ENCODE results near the gene FLT3LG. TPM values are rescaled to one million over a fixed set of nuclear protein-coding genes. Genes with fewer than 3 reads are reported as not detected.

Gene FLT3LG
- total RNA-seq, 1 donor from 2014 or later, result 1.9 TPM

DNA sequence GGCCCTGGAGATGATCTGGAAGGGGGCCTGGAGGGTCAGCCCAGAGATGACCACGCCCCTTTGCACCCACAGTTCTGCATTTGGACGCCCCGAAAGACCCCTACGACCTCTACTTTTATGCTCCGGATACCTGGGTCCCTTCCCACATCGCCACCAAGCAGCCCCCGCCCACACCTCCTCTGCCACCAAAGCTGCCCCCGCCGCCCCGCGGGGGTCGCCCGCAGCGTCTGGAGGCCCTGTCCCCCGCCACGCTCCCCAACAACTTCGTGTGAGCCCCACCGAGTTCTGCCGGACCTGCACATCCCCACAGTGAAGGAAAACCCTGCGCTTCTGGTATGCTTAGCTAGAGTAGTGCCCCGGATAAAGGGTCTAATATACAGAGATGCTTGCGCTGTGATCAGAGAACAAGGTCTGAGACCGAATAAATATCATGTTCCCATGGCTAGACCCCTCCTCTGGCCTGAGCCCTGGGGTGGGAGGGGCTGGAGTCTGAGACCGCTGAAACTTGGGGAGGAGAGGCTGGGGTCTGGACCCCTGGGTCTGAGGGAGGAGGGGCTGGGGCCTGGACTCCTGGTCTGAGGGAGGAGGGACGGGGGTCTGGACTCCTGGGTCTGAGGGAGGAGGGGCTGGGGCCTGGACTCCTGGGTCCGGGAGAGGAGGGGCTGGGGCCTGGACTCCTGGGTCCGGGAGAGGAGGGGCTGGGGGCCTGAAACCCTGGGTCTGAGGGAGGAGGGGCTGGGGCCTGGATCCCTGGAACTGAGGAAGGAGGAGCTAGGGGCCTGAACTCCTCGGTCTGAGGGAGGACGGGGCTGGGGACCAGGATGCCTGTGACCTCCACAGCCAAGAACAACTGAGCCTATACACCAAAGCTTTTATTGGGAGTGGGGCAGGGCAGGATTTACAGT lies 45.2 kb upstream of the FLT3LG start:
- Mint-ChIP-seq H3K9me3 (ENCODE audit: low read depth) (no peaks in the 10 kb centered on the region), H3K4me1 (ENCODE audit: low read depth) (peaks cover 13% of the 10 kb centered on the region), H3K36me3 (ENCODE audit: low read depth) (peaks cover 6% of the 10 kb centered on the region), H3K27me3 (ENCODE audit: low read depth) (peaks cover 75% of the 10 kb centered on the region), H3K4me3 (ENCODE audit: unreplicated experiment) (no peak overlapping the region), H3K27ac (ENCODE audit: unreplicated experiment) (no peak overlapping the region)
- TF ChIP-seq, protein P1, sequence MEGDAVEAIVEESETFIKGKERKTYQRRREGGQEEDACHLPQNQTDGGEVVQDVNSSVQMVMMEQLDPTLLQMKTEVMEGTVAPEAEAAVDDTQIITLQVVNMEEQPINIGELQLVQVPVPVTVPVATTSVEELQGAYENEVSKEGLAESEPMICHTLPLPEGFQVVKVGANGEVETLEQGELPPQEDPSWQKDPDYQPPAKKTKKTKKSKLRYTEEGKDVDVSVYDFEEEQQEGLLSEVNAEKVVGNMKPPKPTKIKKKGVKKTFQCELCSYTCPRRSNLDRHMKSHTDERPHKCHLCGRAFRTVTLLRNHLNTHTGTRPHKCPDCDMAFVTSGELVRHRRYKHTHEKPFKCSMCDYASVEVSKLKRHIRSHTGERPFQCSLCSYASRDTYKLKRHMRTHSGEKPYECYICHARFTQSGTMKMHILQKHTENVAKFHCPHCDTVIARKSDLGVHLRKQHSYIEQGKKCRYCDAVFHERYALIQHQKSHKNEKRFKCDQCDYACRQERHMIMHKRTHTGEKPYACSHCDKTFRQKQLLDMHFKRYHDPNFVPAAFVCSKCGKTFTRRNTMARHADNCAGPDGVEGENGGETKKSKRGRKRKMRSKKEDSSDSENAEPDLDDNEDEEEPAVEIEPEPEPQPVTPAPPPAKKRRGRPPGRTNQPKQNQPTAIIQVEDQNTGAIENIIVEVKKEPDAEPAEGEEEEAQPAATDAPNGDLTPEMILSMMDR (IDR thresholded peaks at IDR 0.05), result no peak
- no peak for DNase-seq (ENCODE audit: low spot score)

GRCh38 chr19:49430172-49430677 lies 43.8 kb upstream of the FLT3LG start:
- Mint-ChIP-seq H3K27me3 (ENCODE audit: low read depth) (peaks cover 67% of the 10 kb centered on the region), H3K9me3 (ENCODE audit: low read depth) (no peaks in the 10 kb centered on the region), H3K36me3 (ENCODE audit: low read depth) (peaks cover 5% of the 10 kb centered on the region), H3K27ac (ENCODE audit: unreplicated experiment) (no peak overlapping the region), H3K4me3 (ENCODE audit: unreplicated experiment) (no peak overlapping the region), H3K4me1 (ENCODE audit: low read depth) (peaks cover 11% of the 10 kb centered on the region)
- TF ChIP-seq, protein P1 (IDR thresholded peaks at IDR 0.05), result no peak
- DNase-seq (ENCODE audit: low spot score), result no peak

GRCh38 chr19:49430678-49431329 lies 43.2 kb upstream of the FLT3LG start:
- Mint-ChIP-seq H3K27ac (ENCODE audit: unreplicated experiment) (no peak overlapping the region), H3K36me3 (ENCODE audit: low read depth) (peaks cover 3% of the 10 kb centered on the region), H3K9me3 (ENCODE audit: low read depth) (no peaks in the 10 kb centered on the region), H3K4me3 (ENCODE audit: unreplicated experiment) (no peak overlapping the region), H3K27me3 (ENCODE audit: low read depth) (peaks cover 66% of the 10 kb centered on the region), H3K4me1 (ENCODE audit: low read depth) (peaks cover 11% of the 10 kb centered on the region)
- no peak for DNase-seq (ENCODE audit: low spot score)
- TF ChIP-seq, protein P1 (IDR thresholded peaks at IDR 0.05), result peak; percentile 62

DNA sequence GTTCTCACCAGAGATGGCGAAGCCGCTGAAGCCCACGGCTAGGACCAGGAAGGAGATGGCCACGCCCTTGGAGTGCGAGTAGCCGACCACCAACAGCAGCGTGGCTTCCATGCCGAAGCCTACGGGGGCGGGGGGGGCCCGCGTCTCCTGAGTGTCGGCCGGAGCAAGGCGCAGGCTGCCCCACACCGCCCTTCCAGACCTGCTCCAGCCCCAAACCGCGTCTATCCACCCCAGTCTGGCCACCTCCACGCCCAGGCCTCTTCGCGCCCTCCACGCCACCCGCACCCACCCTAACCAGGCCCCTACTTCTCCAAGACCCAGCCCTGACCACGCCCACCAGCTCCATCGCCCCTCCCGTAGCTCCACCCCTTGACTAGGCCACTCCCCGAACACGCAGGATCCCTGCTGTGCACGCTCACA lies 42.7 kb upstream of the FLT3LG start:
- TF ChIP-seq, protein P1 (IDR thresholded peaks at IDR 0.05), result no peak
- DNase-seq (ENCODE audit: low spot score), result no peak
- Mint-ChIP-seq H3K27ac (ENCODE audit: unreplicated experiment) (no peak overlapping the region), H3K36me3 (ENCODE audit: low read depth) (peaks cover 2% of the 10 kb centered on the region), H3K9me3 (ENCODE audit: low read depth) (no peaks in the 10 kb centered on the region), H3K4me3 (ENCODE audit: unreplicated experiment) (no peak overlapping the region), H3K27me3 (ENCODE audit: low read depth) (peaks cover 66% of the 10 kb centered on the region), H3K4me1 (ENCODE audit: low read depth) (peaks cover 11% of the 10 kb centered on the region)
